Brain pericyte (primary cell): ENCODE measurements around the gene PAM.

ENCODE experiments used
- DNase-seq: peaks from one replicate; pipeline ENCODE4 v3.0.0-alpha.2; 2012; ENCODE audit warnings: low read depth, low spot score

PAM gene

DNA sequence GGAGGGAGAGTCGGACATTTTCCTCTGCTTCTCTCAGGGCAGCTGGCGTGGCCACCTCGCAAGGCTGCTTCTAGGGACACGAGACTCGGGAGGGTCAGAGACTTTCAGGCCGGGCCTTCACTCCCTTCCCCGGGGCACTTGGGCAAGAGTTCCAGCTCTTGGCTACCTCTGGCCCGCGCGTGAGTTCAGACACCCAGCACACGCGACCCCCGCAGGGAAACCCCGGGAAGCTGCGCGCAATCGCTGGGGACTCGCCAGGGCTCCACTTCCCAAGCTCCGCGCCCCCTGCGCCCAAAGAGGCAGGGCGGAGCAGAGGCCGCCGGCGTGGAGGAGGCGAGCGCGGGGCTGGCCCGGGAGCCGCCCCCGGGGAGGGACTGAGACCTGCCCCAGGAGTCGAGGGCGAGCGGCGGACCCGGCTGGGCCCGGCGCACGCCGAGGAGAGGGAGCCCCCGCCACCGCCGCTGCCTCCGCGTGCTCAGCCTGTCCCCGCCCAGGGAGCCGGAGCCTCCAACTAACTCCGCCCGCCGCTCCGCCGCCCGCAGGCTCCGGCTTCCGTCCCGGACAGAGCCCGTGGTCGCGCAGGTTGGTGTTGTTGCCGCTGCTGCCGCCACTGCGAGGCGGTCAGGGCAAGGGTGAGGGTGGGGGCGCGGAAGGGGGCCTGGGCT is at the start of gene PAM:
PAM (plus strand) TSS at position 539 of the 665 bp plus-strand sequence. CDS start 110,891 bp downstream, outside the sequence.
- no peak for DNase-seq

DNA sequence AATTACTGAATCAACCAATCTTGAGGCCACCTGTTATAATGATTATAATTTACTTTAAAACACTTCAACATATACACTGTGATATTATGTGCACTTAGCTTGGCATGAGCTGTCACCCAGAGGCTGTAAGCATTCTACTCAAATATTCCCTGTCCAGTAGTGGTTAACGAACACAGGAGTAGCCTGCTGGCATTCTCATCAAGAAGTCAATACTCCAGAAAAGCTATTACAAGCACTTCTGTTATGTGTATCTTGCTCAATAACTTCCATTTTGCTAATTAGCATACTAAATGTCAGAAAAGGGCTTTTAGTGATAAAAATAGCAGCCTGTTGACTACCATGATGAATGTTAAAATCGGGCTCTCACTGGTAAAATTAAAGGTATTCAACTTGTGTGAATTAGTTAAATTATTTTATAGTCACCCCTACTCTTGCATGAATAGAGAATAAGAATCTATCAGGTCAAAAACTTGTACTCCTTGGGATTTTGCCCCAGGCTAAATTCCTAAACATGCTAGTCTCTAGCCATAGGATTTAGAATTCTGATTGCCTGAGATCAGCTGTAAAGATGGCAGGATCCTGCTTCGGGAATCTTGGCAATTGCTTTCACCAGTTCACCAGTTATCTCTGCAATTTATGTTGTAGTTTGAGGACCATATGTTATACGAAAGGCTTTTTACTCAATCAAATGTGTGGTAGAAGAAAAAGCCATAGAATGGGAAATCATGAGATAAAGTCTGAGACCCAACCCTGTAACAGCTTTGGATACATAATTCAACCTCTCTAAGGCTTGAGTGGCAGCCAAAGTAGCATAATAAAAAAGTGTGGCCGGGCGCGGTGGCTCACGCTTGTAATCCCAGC is 43.4 kb upstream of the PAM start:
- DNase-seq, result no peak

DNA sequence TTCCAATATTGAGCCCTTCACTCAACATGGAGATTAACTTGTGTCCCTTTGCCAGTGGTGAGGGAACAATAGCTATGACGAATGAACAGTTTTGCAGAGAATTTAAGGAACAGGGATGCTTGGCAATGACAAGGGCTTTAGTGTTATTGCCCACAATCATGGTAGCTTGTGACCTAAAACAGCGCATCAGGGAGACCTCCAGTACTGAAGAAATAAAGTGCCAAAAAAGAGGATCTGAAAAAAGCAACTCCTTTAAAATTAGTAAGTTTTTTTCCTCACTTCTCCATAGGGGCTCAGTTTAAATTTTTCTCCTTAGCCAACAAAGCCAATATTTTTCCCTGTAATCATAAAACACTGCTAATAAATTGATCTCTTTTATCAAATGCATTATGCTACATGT is 41.8 kb upstream of the PAM start:
- DNase-seq, result no peak

DNA sequence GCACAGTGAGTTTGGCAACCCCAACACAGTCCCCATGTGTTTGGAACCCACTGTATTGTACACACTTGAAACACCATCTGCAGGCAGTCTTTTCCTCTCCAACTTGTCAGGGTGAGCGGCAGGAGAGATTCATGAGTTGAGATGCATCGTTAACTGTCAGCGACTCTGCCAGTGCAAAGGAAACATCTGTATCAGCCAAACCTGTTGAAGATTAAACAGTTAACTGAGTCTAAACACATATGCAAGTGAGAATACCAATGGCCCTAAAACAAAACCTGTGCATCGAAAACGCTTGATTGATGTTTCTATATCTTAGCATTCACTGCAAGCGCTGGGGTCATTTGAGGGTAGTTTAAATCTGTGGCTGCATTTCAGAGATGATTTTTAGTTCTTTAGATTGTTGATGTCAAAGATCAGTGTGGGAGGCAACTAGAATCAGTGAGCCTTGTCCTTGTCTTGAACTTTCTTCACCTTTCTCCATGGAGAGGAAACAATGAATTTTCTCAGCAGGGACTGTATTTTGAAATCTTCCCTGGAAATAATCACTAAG is 41.3 kb upstream of the PAM start:
- DNase-seq, result no peak

DNA sequence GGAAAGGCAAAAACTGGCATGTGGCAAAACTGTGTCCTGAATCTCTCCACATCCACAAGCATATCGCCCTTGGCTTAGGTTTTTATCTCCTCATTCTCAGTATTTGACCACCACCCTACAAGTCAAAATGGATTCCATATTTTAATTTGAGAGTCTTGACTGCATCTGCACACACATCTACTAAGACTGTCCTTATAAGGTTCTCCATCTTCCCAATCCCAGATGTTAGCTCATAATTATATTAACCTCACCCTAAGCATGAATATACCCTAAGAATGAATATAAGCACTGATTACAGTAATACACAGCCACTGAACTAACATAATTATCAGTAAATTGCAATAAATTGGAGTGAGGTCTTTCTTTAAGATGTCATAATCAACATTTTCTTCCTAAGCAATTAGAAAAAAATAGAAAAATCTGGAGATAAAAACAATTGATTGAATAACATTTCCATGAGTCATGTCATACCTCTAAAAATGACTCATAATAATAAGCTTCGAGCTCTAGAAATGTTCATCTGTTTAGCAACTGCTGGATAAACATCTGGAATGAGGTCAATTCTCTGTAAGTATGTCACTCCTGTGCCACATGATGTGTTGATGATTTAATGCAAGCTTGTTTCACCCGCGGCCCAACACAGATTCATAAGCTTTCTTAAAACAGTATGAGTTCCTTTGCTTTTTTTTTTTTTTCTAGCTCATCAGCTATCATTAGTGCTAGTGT is 39.9 kb upstream of the PAM start:
- no peak for DNase-seq

DNA sequence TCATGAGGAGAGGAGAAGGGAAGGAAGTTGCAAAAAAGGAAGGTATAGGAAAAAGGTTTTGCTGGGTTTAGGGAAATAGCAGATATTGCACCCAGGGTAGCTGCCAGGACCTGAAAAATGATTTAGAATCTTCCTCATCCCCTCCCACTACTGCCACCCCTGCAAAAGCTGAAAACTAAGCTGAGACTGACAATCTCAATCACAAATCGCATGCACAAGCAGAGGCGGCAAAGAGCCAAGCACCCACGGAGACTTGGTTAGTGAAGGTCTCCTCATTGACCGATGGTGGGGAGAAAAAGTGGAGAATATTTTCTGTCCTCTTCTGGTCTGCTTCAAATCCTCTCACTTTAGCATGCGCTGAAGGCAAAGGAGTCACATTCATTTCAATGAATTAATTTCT is 39.1 kb upstream of the PAM start:
- DNase-seq, result no peak

DNA sequence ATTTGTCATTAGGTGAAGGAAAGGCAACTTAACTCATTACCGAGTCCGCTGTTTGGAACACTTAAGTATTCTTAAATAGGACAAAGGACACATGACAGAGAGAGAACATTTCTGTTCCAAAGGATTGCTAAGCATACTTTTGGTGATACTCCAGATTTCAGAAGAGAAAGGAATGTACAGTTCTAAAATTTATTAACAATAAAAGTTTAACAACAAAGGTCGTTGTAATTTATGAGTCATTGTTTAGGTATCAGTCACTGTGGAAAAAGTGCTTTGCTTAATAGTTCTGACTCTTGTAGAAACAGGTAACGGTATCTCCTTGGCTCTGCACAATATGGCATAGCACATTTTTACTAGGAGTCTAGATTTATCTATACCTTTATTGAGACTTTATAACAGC is 36.3 kb upstream of the PAM start:
- DNase-seq, result no peak

DNA sequence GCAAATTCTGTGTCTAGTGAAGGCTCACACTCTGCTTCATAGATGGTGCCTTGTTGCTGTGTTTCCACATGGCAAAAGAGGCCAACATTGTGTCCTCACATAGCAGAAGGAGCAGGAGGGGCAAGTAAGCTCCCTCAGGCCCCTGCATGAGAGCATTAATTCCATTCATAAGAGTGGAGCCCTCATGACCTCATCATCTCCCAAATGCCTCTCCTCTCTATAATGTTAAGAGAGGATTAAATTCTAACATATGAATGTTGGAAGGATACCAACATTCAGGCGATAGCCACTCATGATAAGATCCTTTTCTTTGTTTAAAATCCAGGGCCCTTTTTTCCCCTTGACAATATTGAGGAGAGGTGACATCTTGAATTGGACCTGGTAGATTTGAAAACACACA is 35.2 kb upstream of the PAM start:
- no peak for DNase-seq

DNA sequence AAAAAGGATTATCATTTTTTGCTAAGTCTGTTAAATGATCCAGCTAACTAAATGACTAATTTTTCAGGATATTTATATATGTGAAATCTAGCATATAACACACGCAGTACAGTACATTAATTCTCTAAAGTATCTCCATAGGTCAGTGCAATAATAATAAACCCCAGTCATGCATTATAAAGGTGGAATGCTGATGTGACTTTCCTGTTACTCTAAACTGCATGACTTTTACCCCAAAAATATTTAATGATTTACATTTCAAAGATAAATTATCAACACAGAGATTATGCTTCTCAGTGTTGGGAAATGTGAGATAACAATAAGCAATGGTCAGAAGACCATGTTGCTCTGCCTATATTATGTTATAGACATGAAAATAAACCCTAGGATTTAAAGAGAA is 34.1 kb upstream of the PAM start:
- no peak for DNase-seq

DNA sequence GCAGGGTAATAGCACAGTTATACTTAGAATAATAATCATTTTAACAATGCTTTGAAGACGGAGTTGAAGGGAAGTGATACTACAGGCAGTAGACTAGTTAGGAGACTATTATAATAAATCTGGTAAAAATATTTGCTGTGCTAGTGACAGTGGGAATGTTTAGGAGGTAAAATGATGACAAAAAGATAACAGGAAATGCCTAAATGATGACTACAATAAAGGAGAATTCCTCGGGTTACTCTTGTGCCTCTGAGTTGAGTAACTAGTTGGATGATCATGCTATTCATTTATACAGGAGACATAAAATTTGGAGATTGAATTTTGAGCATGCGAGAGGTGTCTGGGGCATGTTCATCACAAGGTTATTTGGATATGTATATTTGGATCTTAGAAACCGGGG is 32.2 kb upstream of the PAM start:
- DNase-seq, result no peak

DNA sequence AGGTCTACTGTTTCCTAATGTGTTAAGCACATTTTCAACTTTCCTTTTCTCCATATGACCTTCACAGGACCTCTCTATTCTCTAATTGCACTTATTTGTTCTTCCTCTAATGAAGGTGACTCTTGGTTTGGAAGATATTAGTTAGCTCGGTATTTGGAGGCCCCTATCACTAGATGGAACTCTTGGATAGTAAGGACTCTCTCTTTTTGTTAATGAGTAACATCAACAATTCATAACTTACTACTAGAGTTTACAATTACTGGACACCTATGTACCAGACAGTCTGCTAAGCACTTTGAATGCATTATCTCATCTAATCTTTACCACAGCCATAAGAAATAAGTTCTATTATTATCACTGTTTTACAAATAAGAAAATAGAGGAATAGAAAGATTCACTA is 23.4 kb upstream of the PAM start:
- no peak for DNase-seq

DNA sequence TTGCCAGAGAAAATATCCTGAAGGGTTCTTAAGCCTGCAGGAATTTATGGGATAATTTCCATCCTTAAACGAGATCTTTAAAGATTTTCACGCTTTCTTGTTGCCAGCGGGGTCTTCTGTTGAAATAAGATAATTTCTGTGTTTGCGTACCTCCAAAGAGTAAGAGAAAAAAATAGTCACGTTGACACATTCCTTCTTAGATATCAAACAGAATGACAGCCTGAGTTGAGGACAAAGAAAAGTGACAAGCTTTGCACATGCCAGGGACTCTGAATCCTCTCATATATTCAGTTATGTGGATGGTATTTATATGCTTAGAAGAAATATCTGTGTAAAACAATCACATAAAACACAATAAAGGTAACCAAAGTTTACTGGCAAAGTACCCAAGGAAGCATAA is 21.6 kb upstream of the PAM start:
- DNase-seq, result no peak

DNA sequence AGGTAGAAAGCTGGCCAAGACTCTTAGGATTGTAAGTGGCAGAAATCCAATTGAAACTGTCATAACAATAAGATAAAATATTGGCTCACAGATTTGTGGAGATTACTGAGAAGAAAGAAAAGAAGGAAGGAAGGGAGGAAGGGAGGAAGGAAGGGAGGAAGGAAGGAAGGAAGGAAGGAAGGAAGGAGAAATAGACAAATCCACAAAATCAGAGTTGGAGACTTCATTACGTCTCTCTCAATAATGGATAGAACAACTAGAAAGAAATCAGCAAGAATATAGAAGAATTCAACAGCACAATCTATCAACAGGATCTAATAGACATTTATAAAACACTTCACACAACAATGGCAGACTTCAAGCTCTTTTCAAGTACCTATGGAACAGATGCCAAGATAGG is 17.9 kb upstream of the PAM start:
- no peak for DNase-seq

DNA sequence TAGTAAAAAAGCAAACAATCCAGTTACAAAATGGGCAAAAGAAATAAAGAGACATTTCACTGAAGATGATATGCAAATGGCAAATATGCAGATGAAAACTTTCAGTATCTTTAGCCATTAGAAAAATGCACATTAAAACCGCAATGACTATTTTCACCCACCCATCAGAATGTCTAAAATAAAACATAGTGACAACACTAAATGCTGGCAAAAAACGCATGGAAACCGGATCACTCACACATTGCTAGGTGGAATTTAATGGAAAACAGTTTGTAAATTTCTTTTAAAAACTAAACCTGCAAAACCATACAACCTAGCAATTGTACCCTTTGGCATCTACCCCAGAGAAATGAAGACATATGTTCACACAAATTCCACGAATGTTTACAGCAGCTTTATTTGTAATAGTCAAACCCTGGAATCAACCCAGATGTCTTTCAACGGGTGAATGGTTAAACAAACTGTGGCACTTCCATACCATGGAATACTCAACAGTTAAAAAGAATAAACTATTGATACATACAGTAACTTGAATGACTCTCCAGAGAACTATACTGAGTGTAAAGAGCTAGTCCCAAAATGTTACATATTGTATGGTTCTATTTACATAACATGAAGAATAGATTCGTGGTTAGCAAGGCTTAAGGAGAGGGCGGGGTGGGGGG is 17.2 kb upstream of the PAM start:
- DNase-seq, result no peak

DNA sequence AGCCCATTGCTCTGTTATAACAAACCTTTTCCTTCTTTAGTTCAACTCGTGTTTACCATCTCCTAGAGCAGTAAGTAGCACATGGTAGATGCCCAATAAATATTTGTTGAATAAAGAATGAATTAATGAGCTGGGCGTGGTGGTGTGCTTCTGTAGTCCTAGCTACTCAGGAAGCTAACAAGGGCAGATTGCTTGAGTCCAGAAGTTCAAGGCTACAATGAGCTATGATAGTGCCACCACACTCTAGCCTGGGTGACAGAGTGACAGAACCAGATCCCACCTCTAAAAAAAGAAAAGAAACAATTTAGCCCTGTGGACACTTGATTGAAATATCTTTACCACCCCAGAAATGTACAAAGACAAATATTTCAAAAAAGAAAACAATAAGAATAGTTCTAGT is 14.6 kb upstream of the PAM start:
- no peak for DNase-seq

DNA sequence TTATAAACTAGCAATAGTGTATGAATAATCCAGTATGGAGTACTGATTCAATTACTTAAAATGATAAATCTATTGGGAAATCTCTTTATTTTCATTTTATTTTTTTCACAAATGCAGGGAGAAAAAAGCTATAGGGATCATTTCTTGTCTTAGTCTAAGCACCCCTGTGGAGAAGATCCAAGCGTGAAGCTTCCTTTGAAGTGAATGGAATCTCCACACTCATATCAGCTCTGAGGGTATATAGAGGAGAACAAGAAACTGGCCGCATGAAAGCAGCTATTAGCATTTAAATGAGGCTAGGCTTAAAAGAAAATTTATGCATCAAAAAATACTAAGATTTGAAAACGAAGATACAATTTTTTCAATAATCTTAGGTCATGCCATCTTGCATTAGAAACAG is 12.9 kb upstream of the PAM start:
- DNase-seq, result no peak

DNA sequence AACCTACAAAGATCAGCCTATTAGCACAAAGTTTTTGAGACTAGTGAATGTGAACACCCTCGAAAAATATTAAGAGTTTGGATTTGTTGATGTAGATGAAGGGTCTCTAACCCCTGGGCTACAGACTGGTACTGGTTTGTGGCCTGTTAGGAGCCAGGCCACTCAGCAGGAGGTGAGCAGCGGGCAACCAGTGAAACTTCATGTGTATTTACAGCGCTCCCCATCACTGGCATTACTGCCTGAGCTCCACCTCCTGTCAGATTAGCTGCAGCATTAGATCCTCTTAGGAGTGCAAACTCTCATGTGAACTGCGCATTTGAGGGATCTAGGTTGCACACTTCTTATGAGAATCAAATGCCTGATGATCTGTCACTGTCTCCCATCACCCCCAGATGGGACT is 11.2 kb upstream of the PAM start:
- no peak for DNase-seq

DNA sequence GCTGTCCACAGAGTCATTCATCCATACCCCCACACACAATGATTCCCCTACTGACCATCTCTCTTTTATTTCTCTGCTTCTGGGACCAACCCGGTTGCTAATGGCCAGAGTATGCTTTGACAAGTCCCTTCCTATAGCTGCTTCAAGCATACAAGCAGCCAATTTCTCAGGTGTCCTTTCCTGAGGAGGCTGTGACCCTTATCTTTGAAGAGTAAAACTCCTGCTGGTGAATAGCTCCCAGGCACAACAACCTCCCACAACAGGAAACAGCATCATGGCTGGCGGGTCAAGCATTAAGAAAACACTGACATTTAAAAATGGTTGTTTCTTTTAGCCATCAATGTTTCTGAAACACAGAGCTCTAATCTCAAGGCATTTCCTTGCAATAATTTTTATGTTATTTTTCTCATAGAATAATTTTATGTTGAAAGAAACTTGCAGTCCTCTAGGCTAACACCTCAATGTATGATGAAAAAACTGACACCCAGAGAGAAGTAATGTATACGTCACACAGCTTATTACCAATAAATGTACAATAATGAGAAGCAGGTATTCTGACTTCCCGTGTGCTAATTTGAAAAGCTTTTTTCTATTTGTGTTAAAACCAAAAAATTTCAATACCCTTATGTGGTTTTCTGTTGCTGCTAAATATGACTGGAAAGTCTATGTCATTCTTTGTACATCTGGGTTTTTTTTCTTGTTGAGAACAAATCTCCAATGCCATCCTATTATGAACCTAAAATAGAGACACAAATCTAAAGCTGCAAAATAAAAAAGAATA is 7.5 kb upstream of the PAM start:
- DNase-seq, result no peak

DNA sequence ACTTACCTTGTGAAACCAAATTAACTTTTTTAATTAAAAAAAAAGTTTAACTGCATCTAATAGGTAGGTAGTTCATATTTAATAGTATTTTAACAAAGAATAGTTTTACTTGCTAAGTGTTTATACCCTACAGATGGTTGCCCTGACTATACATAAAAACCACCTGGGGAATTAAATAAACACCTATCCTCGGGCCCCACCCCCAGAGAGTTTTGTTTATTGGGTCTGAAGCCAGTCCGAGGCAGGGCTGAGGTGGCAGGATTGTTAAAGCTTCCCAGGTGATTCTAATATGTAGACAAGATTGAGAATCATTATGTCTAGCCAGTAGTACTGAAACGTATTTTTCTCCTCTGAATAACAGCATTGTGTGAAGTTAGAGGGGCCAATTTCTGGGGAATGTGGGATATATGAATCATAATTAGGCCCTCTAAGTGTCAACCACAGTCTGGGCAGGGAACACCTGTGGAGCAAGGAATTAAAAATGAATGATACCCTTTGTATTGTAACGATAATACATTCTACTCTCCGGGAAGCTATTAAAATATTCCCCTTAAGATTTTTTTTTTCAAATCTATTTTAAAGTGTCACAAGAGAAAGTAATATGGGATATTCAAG is 5.6 kb upstream of the PAM start:
- DNase-seq, result no peak

DNA sequence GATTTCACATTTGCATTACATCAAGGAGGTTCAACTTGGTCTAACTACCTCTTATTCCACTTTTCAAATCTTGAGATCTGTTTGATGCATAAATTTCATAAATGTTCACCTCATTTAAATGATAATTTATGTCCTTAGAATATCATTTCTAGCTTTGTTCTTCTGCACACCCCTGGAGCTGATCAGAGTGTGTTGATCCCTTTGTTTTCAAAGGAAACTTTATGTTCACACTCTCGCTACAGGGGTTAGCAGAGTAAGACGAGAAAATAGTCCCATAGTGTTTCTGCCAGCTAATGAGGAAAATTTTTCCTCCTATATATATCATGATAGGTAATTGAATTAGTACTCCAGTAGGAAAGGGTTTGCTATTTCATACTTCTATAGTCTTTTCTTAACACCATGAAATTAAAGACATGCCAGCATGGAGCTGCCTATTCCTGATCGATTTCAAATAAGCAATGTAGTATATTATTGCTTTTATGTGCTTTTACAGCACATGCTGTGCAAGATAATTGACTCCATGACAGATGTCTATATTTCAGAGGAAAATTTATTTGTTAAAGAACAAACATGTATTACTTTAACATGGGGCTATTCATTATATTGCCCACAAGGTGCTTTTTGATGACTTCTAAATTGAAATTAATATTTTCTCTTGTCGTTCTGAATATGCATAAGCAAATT is 4.8 kb upstream of the PAM start:
- DNase-seq, result no peak
